Vagina (tissue), 2 donors: ENCODE results near the gene PSMD14. TPM values are rescaled to one million over a fixed set of nuclear protein-coding genes. Genes with fewer than 3 reads are reported as not detected.
"Not testable (repeated sequence)": the region's sequence is repeated elsewhere in the genome, so short reads cannot be mapped to it uniquely, and the experiment has no call there.

Source experiments
- DNase-seq, 2 donors: peaks; one replicate each; pipeline ENCODE4 v3.0.0-alpha.2; 2017; ENCODE audit errors: extremely low spot score in 2 of 2
- H3K27ac ChIP-seq: fragments of 200-600 bp; sonication (generic); one replicate; pipeline ENCODE4 v1.5.1; 2019
- H3K27me3 ChIP-seq: fragments of 200-600 bp; sonication (generic); one replicate; pipeline ENCODE4 v1.5.1; 2019
- H3K36me3 ChIP-seq, 2 donors: fragments of 200-600 bp; sonication (generic); one replicate each; pipeline ENCODE4 v1.5.1; 2017 to 2019
- H3K4me1 ChIP-seq: fragments of 200-600 bp; sonication (generic); one replicate; pipeline ENCODE4 v1.5.1; 2019
- H3K4me3 ChIP-seq, 2 donors: fragments of 200-600 bp; sonication (generic); 1 replicate in 1 of 2; 2 replicates in 1 of 2; pipeline ENCODE4 v1.5.1; 2016 to 2019
- H3K9me3 ChIP-seq: fragments of 200-600 bp; sonication (generic); one replicate; pipeline ENCODE4 v1.5.1; 2019
- CTCF ChIP-seq, 3 experiments: fragments of 450-650 bp in 2 of 3; fragments of 200-600 bp in 1 of 3; sonication (generic) in 1 of 3; IDR thresholded peaks; one replicate each; pipeline ENCODE4 v1.5.1; 2017 to 2019; ENCODE audit warnings: antibody characterized with exemption in 3 of 3, mild to moderate bottlenecking in 2 of 3, moderate library complexity in 2 of 3
- POLR2A ChIP-seq, 2 donors: fragments of 450-650 bp; IDR thresholded peaks; one replicate each; pipeline ENCODE4 v1.6.1; 2017; ENCODE audit warnings: antibody characterized with exemption in 2 of 2, mild to moderate bottlenecking in 2 of 2, moderate library complexity in 2 of 2
- POLR2AphosphoS5 ChIP-seq, 2 donors: sonication (generic); formaldehyde crosslinking; IDR thresholded peaks; one replicate each; pipeline ENCODE4 v1.9.0; 2017; ENCODE audit warnings: antibody characterized with exemption in 2 of 2, mild to moderate bottlenecking in 2 of 2, low read depth in 1 of 2; ENCODE audit not compliant: insufficient read depth in 1 of 2
- intact Hi-C: fragments of 100-400 bp; cut with DNase I; formaldehyde crosslinking; loops from one replicate; pipeline ENCODE4 v1.15.1; 2023
- total RNA-seq: library from RNA; depleted of rRNA; stranded (reverse); fragments of >200 nt; gene quantifications from one replicate; pipeline ENCODE4 v1.2.3, GENCODE V29; 2016

Gene PSMD14
- total RNA-seq, 1 donor from 2014 or later = 34.4 TPM

- Histone ChIP-seq H3K27me3 (no peaks in the 10 kb centered on the region), H3K36me3 (no peaks in the 10 kb centered on the region), H3K4me3 (no peak overlapping the region), H3K27ac (no peak overlapping the region), H3K9me3 (no peaks in the 10 kb centered on the region), H3K4me1 (no peaks in the 10 kb centered on the region)
- TF ChIP-seq POLR2AphosphoS5 (IDR thresholded peaks at IDR 0.05; ENCODE audit: insufficient read depth in 1 of 2, low read depth in 1 of 2) (no peak), POLR2A (IDR thresholded peaks at IDR 0.05) (no peak), CTCF (IDR thresholded peaks at IDR 0.05) (no peak)
- no peak for DNase-seq
- intact Hi-C loops = no loop called here
Observed at GRCh38 chr2:161327582-161327981, 19.4 kb downstream of the PSMD14 start.

DNA sequence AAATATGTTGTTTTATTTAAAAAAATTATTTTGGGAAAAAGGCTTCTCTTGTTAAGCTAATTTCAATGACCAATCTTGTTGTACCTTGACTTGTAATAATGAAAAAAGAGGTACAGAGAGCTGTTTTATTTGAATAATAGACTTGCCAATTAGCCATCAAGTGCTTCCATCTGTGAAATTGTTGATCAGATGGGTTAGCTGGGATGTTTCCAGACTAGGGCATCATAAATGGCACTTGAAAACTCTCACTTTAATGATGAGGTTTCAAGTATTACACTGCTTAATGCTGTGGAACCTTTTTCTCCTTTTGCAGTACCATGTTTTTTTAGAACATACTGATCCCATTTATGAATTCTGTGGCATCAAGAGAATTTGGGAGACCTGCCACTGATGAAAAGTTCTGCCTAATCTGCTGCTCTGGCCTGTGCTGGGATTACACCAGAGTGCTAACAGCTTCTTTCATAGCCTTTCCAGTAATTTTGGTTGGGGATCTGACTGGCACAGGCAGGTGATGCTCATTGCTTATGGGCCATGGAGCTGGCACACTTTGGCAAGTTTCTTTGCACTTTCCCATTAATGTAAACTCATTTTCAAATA is 24.2 kb downstream of the PSMD14 start:
- DNase-seq = no peak
- no peak for TF ChIP-seq POLR2A (IDR thresholded peaks at IDR 0.05)
- TF ChIP-seq POLR2AphosphoS5 (IDR thresholded peaks at IDR 0.05; ENCODE audit: insufficient read depth in 1 of 2, low read depth in 1 of 2) = no peak
- no peak for TF ChIP-seq CTCF (IDR thresholded peaks at IDR 0.05)
- intact Hi-C loops = no loop called here
- Histone ChIP-seq H3K27ac (no peak overlapping the region), H3K4me3 (no peak overlapping the region), H3K27me3 (no peaks in the 10 kb centered on the region), H3K36me3 (no peaks in the 10 kb centered on the region), H3K9me3 (no peaks in the 10 kb centered on the region), H3K4me1 (no peaks in the 10 kb centered on the region)

DNA sequence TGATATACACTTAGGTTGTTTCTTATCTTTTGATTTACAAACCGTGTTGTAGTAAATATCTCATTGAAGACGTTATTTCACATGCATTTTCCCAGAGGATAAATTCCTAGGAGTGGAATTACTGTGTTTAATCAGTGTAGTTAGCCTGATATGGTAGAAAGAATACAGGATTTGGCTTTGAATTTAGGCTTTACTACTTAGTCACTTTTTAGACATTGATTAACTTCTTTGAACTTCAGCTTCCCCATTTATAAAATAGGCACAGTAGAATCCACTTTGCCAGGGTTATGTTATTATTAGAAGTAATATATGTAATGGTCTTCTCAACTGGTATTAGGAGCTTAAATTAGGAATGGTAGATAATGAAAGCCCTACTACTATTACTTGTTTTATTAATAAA is 27.4 kb downstream of the PSMD14 start:
- H3K4me1 ChIP-seq = no peaks in the 10 kb centered on the region
- no peaks in the 10 kb centered on the region for H3K9me3 ChIP-seq
- no peak overlapping the region for H3K27ac ChIP-seq
- DNase-seq = no peak
- intact Hi-C loops = no loop called here
- no peak overlapping the region for H3K4me3 ChIP-seq
- no peaks in the 10 kb centered on the region for H3K36me3 ChIP-seq
- no peak for TF ChIP-seq CTCF (IDR thresholded peaks at IDR 0.05)
- TF ChIP-seq POLR2AphosphoS5 (IDR thresholded peaks at IDR 0.05; ENCODE audit: insufficient read depth in 1 of 2, low read depth in 1 of 2) = no peak
- H3K27me3 ChIP-seq = no peaks in the 10 kb centered on the region

GRCh38 chr2:161337247-161337646 is 29.0 kb downstream of the PSMD14 start:
- no peaks in the 10 kb centered on the region for H3K4me1 ChIP-seq
- intact Hi-C loops = no loop called here

DNA sequence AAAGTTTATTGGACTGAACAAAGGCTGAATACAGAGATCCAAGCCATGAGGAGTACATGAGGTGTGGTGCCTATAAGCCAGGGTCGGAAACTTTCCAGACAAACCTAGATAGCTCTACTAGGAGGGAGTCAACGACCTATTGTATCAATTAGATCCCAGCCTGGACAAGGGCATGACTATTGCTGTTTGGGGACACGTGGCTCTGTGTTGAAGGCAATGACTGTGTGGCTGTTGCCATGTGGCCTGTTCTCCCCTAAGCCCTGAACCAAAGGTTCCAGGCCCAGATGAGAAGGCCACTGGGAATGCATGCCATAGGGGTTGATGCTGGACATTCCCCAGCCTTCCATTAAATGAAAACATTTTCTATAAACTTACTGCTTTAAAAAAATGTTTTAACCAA is 31.3 kb downstream of the PSMD14 start:
- intact Hi-C loops = not testable (repeated sequence)

More at GRCh38 chr2:161337247-161337646, 29.0 kb downstream of the PSMD14 start:
- H3K27me3 ChIP-seq = no peaks in the 10 kb centered on the region
- no peaks in the 10 kb centered on the region for H3K9me3 ChIP-seq
- H3K27ac ChIP-seq = no peak overlapping the region
- TF ChIP-seq CTCF (IDR thresholded peaks at IDR 0.05) = no peak
- no peak for TF ChIP-seq POLR2AphosphoS5 (IDR thresholded peaks at IDR 0.05; ENCODE audit: insufficient read depth in 1 of 2, low read depth in 1 of 2)
- no peak for TF ChIP-seq POLR2A (IDR thresholded peaks at IDR 0.05)
- no peak for DNase-seq
- no peaks in the 10 kb centered on the region for H3K36me3 ChIP-seq
- H3K4me3 ChIP-seq = no peak overlapping the region

DNA sequence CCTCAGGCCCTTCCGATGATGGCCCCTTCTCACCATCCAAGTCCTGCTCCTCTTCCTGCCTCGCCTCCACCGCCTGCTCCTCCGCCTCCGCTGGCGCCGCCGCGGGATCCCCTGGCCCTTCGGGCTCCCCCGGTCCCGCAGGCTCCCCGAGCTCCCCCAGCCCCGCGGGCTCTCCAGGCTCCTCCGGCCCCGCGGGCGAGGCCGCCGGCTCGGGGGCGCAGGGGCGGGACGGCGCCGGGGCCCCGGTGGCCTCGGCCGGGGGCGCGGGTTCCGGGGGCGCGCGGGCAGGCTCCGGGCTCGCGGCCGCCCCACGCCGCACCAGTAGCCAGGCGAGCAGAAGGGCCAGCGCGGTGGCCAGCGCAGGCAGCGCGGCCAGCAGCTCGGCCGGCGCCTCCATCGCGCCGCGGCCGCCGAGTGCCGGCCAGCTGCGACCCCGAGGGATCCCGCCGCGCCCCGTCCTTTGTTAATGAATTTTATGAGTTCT is 32.7 kb downstream of the PSMD14 start:
- H3K27ac ChIP-seq, H3K27me3 ChIP-seq, H3K9me3 ChIP-seq, intact Hi-C loops, H3K4me3 ChIP-seq, H3K36me3 ChIP-seq, DNase-seq, H3K4me1 ChIP-seq: not testable (repeated sequence)

More for the DNA sequence above, 31.3 kb downstream of the PSMD14 start:
- H3K36me3 ChIP-seq, DNase-seq, H3K4me3 ChIP-seq, H3K27me3 ChIP-seq, H3K4me1 ChIP-seq, H3K27ac ChIP-seq, H3K9me3 ChIP-seq: not testable (repeated sequence)
